ENCODE results near the gene EME2. TPM values are rescaled to one million over a fixed set of nuclear protein-coding genes. Genes with fewer than 3 reads are reported as not detected.

The EME2 gene
- total RNA-seq, 2 experiments from 2014 or later, result 23.5 to 24.7 TPM

GRCh38 chr16:1764971-1765370 lies 7.6 kb upstream of the EME2 start:
- no peak overlapping the region for H3K27ac Mint-ChIP-seq
- H3K36me3 Mint-ChIP-seq (ENCODE audit: low read depth), result peaks cover 14% of the 10 kb centered on the region
- H3K4me1 Mint-ChIP-seq, result peaks cover 1% of the 10 kb centered on the region
- H3K4me3 Mint-ChIP-seq, result no peak overlapping the region
- ChIA-PET POLR2A (interaction anchor here (0.9 to 1.7 kb wide), 6 partner anchors 8 to 154 kb away, joined by 3 to 8 read pairs (median 4); partner anchors contain the start of genes IFT140, JPT2, NUBP2 and SPSB3), CTCF (interaction anchor here (0.7 kb wide), 1 partner anchor 57 kb away, joined by 3 read pairs; no protein-coding TSS in a partner anchor)
- no peak for DNase-seq
- H3K27me3 Mint-ChIP-seq, result no peaks in the 10 kb centered on the region
- no peaks in the 10 kb centered on the region for H3K9me3 Mint-ChIP-seq

GRCh38 chr16:1765826-1766225 lies 6.8 kb upstream of the EME2 start:
- Mint-ChIP-seq H3K4me1 (peaks cover 4% of the 10 kb centered on the region), H3K27ac (no peak overlapping the region), H3K4me3 (no peak overlapping the region), H3K36me3 (ENCODE audit: low read depth) (peaks cover 17% of the 10 kb centered on the region), H3K9me3 (no peaks in the 10 kb centered on the region), H3K27me3 (no peaks in the 10 kb centered on the region)
- DNase-seq, result no peak
- CTCF ChIA-PET, result no interaction called here
- POLR2A ChIA-PET, result interaction anchor here (0.9 to 1.7 kb wide), 6 partner anchors 8 to 154 kb away, joined by 3 to 8 read pairs (median 4); partner anchors contain the start of genes IFT140, JPT2, NUBP2 and SPSB3

GRCh38 chr16:1766231-1766630 lies 6.4 kb upstream of the EME2 start:
- CTCF ChIA-PET, result no interaction called here
- H3K9me3 Mint-ChIP-seq, result no peaks in the 10 kb centered on the region
- H3K27ac Mint-ChIP-seq, result no peak overlapping the region
- POLR2A ChIA-PET, result interaction anchor here (1.0 to 1.7 kb wide), 2 partner anchors 88 to 155 kb away, joined by 3 to 4 read pairs; partner anchors contain the start of genes IFT140 and JPT2
- H3K27me3 Mint-ChIP-seq, result no peaks in the 10 kb centered on the region
- peaks cover 14% of the 10 kb centered on the region for H3K36me3 Mint-ChIP-seq (ENCODE audit: low read depth)
- DNase-seq, result no peak
- no peak overlapping the region for H3K4me3 Mint-ChIP-seq
- H3K4me1 Mint-ChIP-seq, result peaks cover 4% of the 10 kb centered on the region

GRCh38 chr16:1766701-1767100 lies 5.9 kb upstream of the EME2 start:
- no peak for DNase-seq
- Mint-ChIP-seq H3K27ac (no peak overlapping the region), H3K4me3 (no peak overlapping the region), H3K27me3 (no peaks in the 10 kb centered on the region), H3K36me3 (ENCODE audit: low read depth) (peaks cover 10% of the 10 kb centered on the region), H3K4me1 (peaks cover 4% of the 10 kb centered on the region), H3K9me3 (no peaks in the 10 kb centered on the region)
- CTCF ChIA-PET, result no interaction called here
- POLR2A ChIA-PET, result no interaction called here

GRCh38 chr16:1767116-1767994 lies 5.3 kb upstream of the EME2 start:
- no peak overlapping the region for H3K4me3 Mint-ChIP-seq
- ChIA-PET POLR2A (interaction anchor here (0.8 kb wide), 1 partner anchor 15 kb away, joined by 4 read pairs; the partner anchor contains the start of genes NUBP2 and SPSB3), CTCF (no interaction called here)
- H3K27ac Mint-ChIP-seq, result no peak overlapping the region
- H3K9me3 Mint-ChIP-seq, result no peaks in the 10 kb centered on the region
- DNase-seq, result no peak
- peaks cover 17% of the 10 kb centered on the region for H3K36me3 Mint-ChIP-seq (ENCODE audit: low read depth)
- no peaks in the 10 kb centered on the region for H3K27me3 Mint-ChIP-seq
- peaks cover 8% of the 10 kb centered on the region for H3K4me1 Mint-ChIP-seq

GRCh38 chr16:1768061-1768766 lies 4.4 kb upstream of the EME2 start:
- Mint-ChIP-seq H3K4me3 (no peak overlapping the region), H3K36me3 (ENCODE audit: low read depth) (peaks cover 18% of the 10 kb centered on the region), H3K27ac (no peak overlapping the region), H3K27me3 (no peaks in the 10 kb centered on the region), H3K4me1 (peaks cover 8% of the 10 kb centered on the region), H3K9me3 (no peaks in the 10 kb centered on the region)
- DNase-seq, result no peak
- POLR2A ChIA-PET, result interaction anchor here (0.8 to 7.2 kb wide), 2 partner anchors 14 to 15 kb away, joined by 4 to 101 read pairs; partner anchors contain the start of genes NUBP2 and SPSB3
- CTCF ChIA-PET, result interaction anchor here (0.5 kb wide), 1 partner anchor 47 kb away, joined by 3 read pairs; no protein-coding TSS in a partner anchor

GRCh38 chr16:1768767-1769401 lies 3.7 kb upstream of the EME2 start:
- H3K27ac Mint-ChIP-seq, result no peak overlapping the region

GRCh38 chr16:1769402-1770300 lies 3.0 kb upstream of the EME2 start:
- H3K9me3 Mint-ChIP-seq, result no peaks in the 10 kb centered on the region
- CTCF ChIA-PET, result no interaction called here
- POLR2A ChIA-PET, result interaction anchor here (5.7 to 7.2 kb wide), 2 partner anchors 14 to 63 kb away, joined by 46 to 101 read pairs; partner anchors contain the start of genes MAPK8IP3, NUBP2 and SPSB3
- peaks cover 18% of the 10 kb centered on the region for H3K36me3 Mint-ChIP-seq (ENCODE audit: low read depth)
- H3K4me3 Mint-ChIP-seq, result peak overlapping the region; percentile 98
- peak overlapping the region; percentile 79 for H3K27ac Mint-ChIP-seq
- DNase-seq, result no peak
- H3K4me1 Mint-ChIP-seq, result peaks cover 11% of the 10 kb centered on the region
- H3K27me3 Mint-ChIP-seq, result no peaks in the 10 kb centered on the region

More at GRCh38 chr16:1768767-1769401, 3.7 kb upstream of the EME2 start:
- DNase-seq, result no peak
- H3K4me3 Mint-ChIP-seq, result no peak overlapping the region
- CTCF ChIA-PET, result interaction anchor here (0.5 kb wide), 1 partner anchor 47 kb away, joined by 3 read pairs; no protein-coding TSS in a partner anchor
- peaks cover 18% of the 10 kb centered on the region for H3K36me3 Mint-ChIP-seq (ENCODE audit: low read depth)
- POLR2A ChIA-PET, result interaction anchor here (5.7 to 7.2 kb wide), 2 partner anchors 14 to 62 kb away, joined by 46 to 101 read pairs; partner anchors contain the start of genes MAPK8IP3, NUBP2 and SPSB3
- H3K4me1 Mint-ChIP-seq, result peaks cover 9% of the 10 kb centered on the region
- no peaks in the 10 kb centered on the region for H3K9me3 Mint-ChIP-seq
- H3K27me3 Mint-ChIP-seq, result no peaks in the 10 kb centered on the region

GRCh38 chr16:1770328-1771187 lies 2.1 kb upstream of the EME2 start:
- peak overlapping the region; percentile 98 for H3K4me3 Mint-ChIP-seq
- no peaks in the 10 kb centered on the region for H3K9me3 Mint-ChIP-seq
- H3K27ac Mint-ChIP-seq, result peak overlapping the region; percentile 79
- CTCF ChIA-PET, result interaction anchor here (2.6 kb wide), 1 partner anchor 12 kb away, joined by 16 read pairs; the partner anchor contains the start of genes NUBP2 and SPSB3
- DNase-seq, result peak; percentile 42
- peaks cover 14% of the 10 kb centered on the region for H3K4me1 Mint-ChIP-seq
- peaks cover 18% of the 10 kb centered on the region for H3K36me3 Mint-ChIP-seq (ENCODE audit: low read depth)
- POLR2A ChIA-PET, result interaction anchor here (2.2 to 7.2 kb wide), 3 partner anchors 13 to 384 kb away, joined by 4 to 101 read pairs (median 46); partner anchors contain the start of genes MAPK8IP3, NUBP2 and SPSB3
- no peaks in the 10 kb centered on the region for H3K27me3 Mint-ChIP-seq

- ChIA-PET POLR2A (interaction anchor here (0.8 to 7.2 kb wide), 7 partner anchors 11 to 439 kb away, joined by 3 to 101 read pairs (median 4); partner anchors contain the start of genes HAGH, MAPK8IP3, NUBP2 and SPSB3), CTCF (interaction anchor here (2.2 to 2.6 kb wide), 2 partner anchors 11 to 65 kb away, joined by 12 to 16 read pairs; partner anchors contain the start of genes MAPK8IP3, NUBP2 and SPSB3)
- peak within 1 kb of the TSS; percentile 97 for H3K27ac Mint-ChIP-seq
- peaks cover 18% of the 10 kb centered on the region for H3K36me3 Mint-ChIP-seq (ENCODE audit: low read depth)
- no peaks in the 10 kb centered on the region for H3K27me3 Mint-ChIP-seq
- H3K4me1 Mint-ChIP-seq, result peaks cover 14% of the 10 kb centered on the region
- no peaks in the 10 kb centered on the region for H3K9me3 Mint-ChIP-seq
- peak; percentile 83 for DNase-seq
- peak within 1 kb of the TSS; percentile 98 for H3K4me3 Mint-ChIP-seq
Observed at GRCh38 chr16:1771188-1771863, 1.3 kb upstream of the EME2 start, which contains the start of gene NME3. TSS of gene NME3 (minus strand) at chr16:1771543. CDS start at chr16:1771534, 9 bp downstream.
